Measurements from ENCODE around the gene ZNF32.

Gene ZNF32

GRCh38 chr10:43667317-43667731, 18.6 kb upstream of the ZNF32 start:
- H3K79me2 ChIP-seq (ENCODE audit: insufficient read depth, low read length), result no peaks in the 10 kb centered on the region
- H3K4me2 ChIP-seq (ENCODE audit: low read depth, low read length, poor library complexity, severe bottlenecking), result no peak overlapping the region
- H3K27me3 ChIP-seq (ENCODE audit: low read length), result no peaks in the 10 kb centered on the region
- H3K27ac ChIP-seq (ENCODE audit: low read depth, low read length), result no peak overlapping the region
- no peaks in the 10 kb centered on the region for H3K9me2 ChIP-seq (replicated peaks; ENCODE audit: insufficient read depth, low read length)
- no peaks in the 10 kb centered on the region for H3K9me3 ChIP-seq (ENCODE audit: insufficient read depth, low read length)
- H3K9ac ChIP-seq (ENCODE audit: low read length), result no peak overlapping the region
- no peaks in the 10 kb centered on the region for H3K36me3 ChIP-seq (ENCODE audit: low read length)
- H2AFZ ChIP-seq (ENCODE audit: low read depth, low read length, severe bottlenecking), result no peak overlapping the region
- no peak overlapping the region for H3K4me3 ChIP-seq (ENCODE audit: insufficient read depth, low read length, poor library complexity, severe bottlenecking)
- TF ChIP-seq EZH2phosphoT487 (conservative IDR thresholded peaks at IDR 0.05; ENCODE audit: low read length) (no peak), CTCF (IDR thresholded peaks at IDR 0.05; ENCODE audit: insufficient read depth, low read length, poor library complexity, severe bottlenecking) (no peak)
- H3F3A ChIP-seq (ENCODE audit: insufficient read depth), result no peaks in the 10 kb centered on the region
- H4K20me1 ChIP-seq (ENCODE audit: low read depth, low read length), result no peaks in the 10 kb centered on the region

GRCh38 chr10:43666552-43666951, 17.9 kb upstream of the ZNF32 start:
- Histone ChIP-seq H3K27me3 (ENCODE audit: low read length) (no peaks in the 10 kb centered on the region), H3K9ac (ENCODE audit: low read length) (no peak overlapping the region), H3K4me2 (ENCODE audit: low read depth, low read length, poor library complexity, severe bottlenecking) (no peak overlapping the region)

GRCh38 chr10:43665054-43665453, 16.4 kb upstream of the ZNF32 start:
- no peak overlapping the region for H3K9ac ChIP-seq (ENCODE audit: low read length)
- H2AFZ ChIP-seq (ENCODE audit: low read depth, low read length, severe bottlenecking), result no peak overlapping the region
- H3K27ac ChIP-seq (ENCODE audit: low read depth, low read length), result no peak overlapping the region
- H4K20me1 ChIP-seq (ENCODE audit: low read depth, low read length), result no peaks in the 10 kb centered on the region
- H3F3A ChIP-seq (ENCODE audit: insufficient read depth), result no peaks in the 10 kb centered on the region
- no peaks in the 10 kb centered on the region for H3K79me2 ChIP-seq (ENCODE audit: insufficient read depth, low read length)
- H3K36me3 ChIP-seq (ENCODE audit: low read length), result no peaks in the 10 kb centered on the region
- H3K4me3 ChIP-seq (ENCODE audit: insufficient read depth, low read length, poor library complexity, severe bottlenecking), result no peak overlapping the region
- TF ChIP-seq CTCF (IDR thresholded peaks at IDR 0.05; ENCODE audit: insufficient read depth, low read length, poor library complexity, severe bottlenecking), result no peak
- no peak for TF ChIP-seq EZH2phosphoT487 (conservative IDR thresholded peaks at IDR 0.05; ENCODE audit: low read length)
- no peaks in the 10 kb centered on the region for H3K27me3 ChIP-seq (ENCODE audit: low read length)
- H3K9me3 ChIP-seq (ENCODE audit: insufficient read depth, low read length), result no peaks in the 10 kb centered on the region
- no peaks in the 10 kb centered on the region for H3K9me2 ChIP-seq (replicated peaks; ENCODE audit: insufficient read depth, low read length)
- no peak overlapping the region for H3K4me2 ChIP-seq (ENCODE audit: low read depth, low read length, poor library complexity, severe bottlenecking)

More at GRCh38 chr10:43666552-43666951, 17.9 kb upstream of the ZNF32 start:
- Histone ChIP-seq H3K79me2 (ENCODE audit: insufficient read depth, low read length) (no peaks in the 10 kb centered on the region), H3K9me3 (ENCODE audit: insufficient read depth, low read length) (no peaks in the 10 kb centered on the region), H3K9me2 (replicated peaks; ENCODE audit: insufficient read depth, low read length) (no peaks in the 10 kb centered on the region), H4K20me1 (ENCODE audit: low read depth, low read length) (no peaks in the 10 kb centered on the region), H3F3A (ENCODE audit: insufficient read depth) (no peaks in the 10 kb centered on the region), H3K36me3 (ENCODE audit: low read length) (no peaks in the 10 kb centered on the region), H2AFZ (ENCODE audit: low read depth, low read length, severe bottlenecking) (no peak overlapping the region), H3K27ac (ENCODE audit: low read depth, low read length) (no peak overlapping the region), H3K4me3 (ENCODE audit: insufficient read depth, low read length, poor library complexity, severe bottlenecking) (no peak overlapping the region)
- TF ChIP-seq CTCF (IDR thresholded peaks at IDR 0.05; ENCODE audit: insufficient read depth, low read length, poor library complexity, severe bottlenecking) (no peak), EZH2phosphoT487 (conservative IDR thresholded peaks at IDR 0.05; ENCODE audit: low read length) (no peak)
